ENCODE measurements around the gene PSMB7.
"Not testable (repeated sequence)": the region's sequence is repeated elsewhere in the genome, so short reads cannot be mapped to it uniquely, and the experiment has no call there.

The PSMB7 gene

DNA sequence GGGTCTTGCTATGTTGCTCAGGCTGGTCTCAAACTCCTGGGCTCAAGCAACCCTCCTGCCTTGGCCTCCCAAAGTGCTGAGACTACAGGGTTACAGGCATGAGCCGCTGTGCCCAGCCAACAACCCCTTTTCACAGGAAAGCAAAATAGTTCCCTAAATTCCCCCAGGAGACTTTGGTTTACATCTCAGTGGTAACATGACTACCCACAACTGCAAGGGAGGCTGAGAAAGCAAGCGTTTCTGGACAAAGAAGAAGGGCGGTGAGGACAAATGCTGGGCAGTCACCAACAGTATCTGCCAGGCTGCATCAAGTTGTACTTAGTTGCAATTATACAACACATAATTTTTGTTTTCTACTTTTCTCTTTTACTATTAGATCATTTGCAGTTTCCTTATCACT lies 27.6 kb upstream of the PSMB7 start:
- DNase-seq = no peak

DNA sequence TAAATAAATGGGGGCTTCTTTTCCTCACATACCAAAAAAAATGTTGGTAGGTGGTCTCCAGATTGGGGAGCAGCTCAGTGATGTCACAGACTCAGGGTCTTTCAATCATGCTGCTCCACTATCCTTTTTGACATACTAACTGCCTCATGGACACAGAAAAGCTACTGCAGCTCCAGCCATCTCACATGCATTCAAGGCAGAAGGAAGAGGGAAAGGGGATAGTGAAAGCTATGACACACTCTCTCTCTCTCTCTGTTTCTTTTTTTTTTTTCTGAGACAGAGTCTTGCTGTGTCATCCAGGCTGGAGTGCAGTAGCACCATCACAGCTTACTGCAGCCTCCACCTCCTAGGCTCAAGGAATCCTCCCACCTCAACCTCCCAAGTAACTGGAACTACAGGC lies 27.1 kb upstream of the PSMB7 start:
- no peak for DNase-seq

DNA sequence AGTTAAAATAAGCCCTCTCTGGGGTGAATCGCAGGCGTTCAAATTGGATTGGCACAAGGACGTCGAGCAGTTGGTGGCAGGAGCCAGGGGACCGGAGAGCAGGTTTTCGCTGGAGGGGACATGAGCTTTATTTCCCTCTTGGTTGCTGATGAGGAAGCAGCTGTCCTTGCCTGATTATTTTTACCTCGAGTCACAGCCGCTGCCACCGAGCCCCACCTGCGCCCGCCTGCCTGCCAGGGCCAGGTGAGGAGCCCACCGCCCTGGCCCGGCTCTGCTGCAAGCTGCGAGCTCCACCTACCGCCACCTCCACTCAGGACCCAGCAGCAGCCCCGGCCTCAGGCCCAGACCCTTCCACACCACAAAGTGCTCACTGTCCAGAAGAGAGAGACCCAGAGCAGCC lies 26.0 kb upstream of the PSMB7 start:
- no peak for DNase-seq

DNA sequence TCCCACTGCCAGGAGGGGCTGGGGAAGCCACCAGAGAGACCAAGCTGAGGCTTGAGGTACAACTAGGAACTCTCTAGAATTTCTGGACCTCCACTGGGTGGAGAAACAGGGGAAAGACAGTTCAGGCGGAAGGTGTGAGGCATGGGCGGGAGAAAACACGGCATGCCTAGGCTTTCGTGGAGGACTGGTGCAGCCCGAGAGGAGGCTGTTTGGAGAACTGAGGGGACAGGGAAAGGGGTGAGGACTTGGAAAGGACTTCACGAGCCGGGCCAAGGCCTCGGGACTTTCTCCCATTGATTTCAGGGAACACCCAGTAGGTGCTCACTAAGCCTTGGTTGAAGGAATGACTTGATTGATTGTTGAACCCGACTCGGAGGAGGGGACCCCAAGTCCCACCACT lies 25.5 kb upstream of the PSMB7 start:
- DNase-seq = no peak

DNA sequence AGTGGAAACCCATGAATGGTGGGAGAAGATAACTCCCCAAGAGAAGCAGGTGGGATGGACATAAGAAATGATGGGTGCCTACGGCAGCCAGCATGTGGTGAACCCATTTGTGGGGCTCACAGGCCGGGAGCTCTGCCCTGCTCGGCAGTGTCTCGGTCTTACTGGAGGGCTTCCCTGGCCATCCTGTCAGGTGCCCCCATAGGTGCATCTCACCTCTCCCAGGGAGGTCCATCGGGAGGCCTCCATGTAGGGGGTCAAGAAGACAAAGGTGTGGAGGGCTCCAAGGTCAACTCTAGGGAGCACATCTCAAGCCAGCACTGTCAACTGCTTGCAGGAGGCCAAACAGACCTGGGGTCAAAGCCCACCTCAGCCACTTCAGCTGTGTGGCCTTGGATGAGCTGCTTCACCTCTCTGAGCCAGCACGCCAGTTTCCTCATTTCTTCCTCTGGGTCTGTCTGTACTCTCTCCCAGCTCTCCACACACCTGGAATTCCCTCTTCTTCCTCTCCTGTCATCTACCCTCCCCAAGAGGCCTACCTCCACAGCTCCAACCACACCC lies 24.5 kb upstream of the PSMB7 start:
- DNase-seq = no peak

DNA sequence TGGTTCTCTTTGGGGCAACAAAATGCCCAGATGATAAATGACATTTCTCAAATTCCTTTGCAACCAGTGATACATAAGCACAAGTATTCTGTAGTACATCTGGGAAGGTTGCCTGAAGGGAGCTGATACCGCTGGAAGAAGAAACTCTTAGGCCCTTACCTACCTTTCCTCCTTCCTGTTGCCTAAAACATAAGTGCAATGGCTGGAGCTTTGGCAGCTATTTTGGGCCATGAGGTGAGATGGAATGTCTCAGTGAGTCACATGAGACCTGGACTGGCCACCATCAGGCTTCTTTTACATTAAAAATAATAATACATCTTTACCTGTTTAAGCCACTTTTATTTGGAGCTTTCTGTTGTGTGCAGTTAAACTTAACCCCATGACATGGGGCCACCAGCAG lies 23.8 kb upstream of the PSMB7 start:
- no peak for DNase-seq

DNA sequence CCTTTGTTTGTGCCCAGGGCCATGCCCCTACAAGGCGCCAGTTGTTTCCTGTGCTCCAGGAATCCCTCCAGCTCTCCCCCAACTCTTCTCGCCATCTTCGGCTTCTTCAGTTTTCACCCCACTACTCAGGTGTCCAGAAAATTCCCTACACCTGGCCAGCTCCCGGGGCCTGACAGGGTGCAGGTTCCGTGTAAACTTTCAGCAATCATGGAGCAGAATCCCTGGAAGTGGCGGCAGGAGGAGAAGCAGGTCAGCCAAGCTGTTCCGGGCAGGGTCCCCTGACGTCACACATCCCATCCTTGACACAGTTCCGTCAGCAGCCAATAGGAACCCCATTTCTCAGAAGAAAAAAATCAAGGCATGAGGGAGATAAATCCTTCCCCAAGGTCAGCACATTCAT lies 22.8 kb upstream of the PSMB7 start:
- DNase-seq = no peak

DNA sequence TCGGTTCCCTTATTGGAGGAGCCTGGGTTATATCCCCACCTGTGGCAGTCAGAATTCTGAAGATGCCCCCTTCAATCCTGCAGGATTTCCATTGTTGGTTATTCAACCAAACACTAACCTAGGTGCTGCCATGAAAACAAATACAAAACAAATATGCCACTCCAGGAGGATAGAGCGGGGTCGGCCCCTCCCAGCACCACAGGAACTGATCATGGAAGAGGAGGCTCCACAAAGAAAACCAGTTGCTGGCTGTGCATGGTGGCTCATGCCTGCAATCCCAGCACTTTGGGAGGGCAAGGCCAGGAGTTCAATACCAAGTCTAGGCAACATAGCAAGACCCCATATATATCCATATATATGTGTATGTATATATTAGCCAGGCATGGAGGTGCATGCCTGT lies 21.8 kb upstream of the PSMB7 start:
- DNase-seq = no peak

DNA sequence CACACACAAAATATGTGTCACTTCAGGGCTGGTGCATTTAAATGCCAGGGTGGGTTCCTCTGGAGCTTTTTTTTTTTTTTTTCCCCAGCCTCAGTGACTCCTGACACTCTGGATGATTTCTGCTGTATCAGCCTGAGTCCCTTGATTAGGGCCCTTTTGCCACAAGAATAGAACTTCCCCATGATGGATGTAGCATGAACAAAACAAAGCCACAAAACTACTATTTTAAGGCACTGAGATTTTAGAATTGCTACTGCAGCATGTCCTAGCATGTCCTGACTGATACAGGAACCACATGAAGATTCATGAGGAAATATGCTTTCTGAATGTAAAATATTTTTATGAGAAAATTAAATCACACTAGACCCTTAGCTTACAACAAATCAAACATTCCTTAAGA lies 21.1 kb upstream of the PSMB7 start:
- DNase-seq = no peak

DNA sequence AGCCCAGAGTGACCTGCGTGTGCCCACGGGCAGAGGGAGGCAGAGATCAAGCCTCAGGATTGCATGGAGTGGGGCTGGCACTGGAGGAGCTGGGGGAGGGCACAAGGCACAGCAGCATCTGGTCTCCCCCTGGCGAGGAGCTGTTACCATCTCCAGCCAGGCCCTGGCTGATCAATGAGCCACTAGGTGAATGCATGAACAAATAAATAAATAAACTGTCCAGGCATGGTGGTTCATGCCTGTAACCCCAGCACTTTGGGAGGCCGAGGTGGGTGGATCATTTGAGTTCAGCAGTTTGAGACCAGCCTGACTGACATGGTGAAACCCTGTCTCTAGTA lies 14.3 kb upstream of the PSMB7 start:
- no peak for DNase-seq

DNA sequence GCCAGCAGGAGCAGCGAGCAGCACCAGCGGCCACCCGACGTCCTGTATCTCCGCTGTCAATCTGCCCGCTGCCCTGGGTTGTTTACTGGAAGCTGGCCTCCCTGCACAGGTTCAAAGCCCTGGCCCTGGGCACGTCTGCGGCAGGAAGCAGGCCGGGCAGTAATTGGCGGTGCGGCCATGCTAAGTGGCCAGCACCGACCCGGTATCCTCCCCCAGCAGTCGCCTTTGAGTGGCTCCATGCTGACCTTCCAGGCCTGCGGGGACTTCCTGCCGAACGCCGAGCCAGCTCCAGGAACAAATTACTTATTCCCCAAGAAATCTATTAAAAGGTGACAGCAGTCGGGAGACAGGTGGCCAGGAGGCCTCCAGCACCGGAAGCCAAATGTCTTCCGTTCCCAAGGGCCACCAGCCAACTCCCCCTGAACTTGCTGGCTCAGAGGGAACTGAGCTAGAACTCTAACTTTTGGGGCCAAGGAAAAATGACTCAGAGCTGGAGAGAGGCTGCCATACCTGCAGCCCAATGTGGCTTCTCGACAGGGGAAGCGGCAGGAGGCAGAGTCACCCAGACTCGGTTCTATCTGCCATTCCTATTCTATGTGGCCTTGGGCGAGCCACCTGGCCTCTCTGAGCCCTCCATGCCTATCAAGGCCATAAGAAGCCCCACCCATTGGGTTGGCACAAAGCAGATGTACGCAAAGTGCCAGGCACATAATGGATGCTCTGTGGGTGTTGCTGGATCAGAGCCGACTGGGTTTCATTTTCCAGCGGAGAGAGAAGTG lies 13.7 kb upstream of the PSMB7 start:
- no peak for DNase-seq

DNA sequence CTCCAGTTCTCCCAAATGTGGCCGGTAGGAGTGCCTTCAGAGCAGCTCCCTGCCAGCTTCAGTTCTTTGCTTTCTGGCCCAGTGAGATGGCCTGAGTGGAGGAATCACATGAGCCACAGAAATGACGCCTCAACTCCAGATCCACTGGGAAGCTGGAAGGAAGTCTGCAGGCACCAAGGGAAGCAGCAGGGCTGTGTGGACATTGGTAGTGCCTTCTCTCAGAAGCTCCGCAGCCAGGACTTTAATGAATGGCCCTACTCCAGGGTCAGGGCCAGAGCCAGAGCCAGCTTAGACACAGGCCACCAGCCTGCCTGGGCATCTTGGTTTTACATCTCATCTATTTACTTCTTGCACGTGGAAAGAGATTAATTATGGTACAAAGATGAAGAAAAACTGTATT lies 12.0 kb upstream of the PSMB7 start:
- no peak for DNase-seq

DNA sequence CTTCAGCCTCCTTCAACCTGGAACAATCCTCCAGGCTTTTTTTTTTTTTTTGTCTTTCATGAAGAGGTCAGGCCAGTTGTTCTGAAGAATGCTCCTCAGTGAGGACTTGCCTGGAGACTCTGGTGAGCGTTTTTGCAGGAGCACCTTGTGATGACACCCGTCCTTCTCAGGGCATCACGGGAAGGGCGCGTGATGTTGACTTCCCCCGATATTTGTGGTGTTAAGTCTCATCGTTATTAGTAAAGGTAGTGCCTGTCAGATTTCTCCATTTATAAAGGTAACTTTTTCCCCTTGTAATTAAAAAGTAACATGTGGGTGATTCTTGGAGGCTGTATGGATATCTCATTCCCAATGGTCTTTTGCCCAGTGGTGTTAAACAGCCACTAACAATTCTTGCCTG lies 11.1 kb upstream of the PSMB7 start:
- no peak for DNase-seq

DNA sequence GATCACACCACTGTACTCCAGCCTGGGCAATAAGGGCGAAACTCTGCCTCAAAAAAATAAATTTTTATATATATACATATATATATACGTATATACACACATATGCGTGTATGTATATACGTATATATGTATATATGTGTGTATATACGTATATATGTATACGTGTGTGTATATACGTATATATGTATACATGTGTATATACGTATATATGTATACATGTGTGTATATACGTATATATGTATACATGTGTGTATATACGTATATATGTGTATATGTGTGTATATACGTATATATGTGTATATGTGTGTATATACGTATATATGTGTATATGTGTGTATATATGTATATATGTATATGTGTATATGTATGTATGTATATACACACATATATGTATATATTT lies 10.5 kb upstream of the PSMB7 start:
- DNase-seq = not testable (repeated sequence)

DNA sequence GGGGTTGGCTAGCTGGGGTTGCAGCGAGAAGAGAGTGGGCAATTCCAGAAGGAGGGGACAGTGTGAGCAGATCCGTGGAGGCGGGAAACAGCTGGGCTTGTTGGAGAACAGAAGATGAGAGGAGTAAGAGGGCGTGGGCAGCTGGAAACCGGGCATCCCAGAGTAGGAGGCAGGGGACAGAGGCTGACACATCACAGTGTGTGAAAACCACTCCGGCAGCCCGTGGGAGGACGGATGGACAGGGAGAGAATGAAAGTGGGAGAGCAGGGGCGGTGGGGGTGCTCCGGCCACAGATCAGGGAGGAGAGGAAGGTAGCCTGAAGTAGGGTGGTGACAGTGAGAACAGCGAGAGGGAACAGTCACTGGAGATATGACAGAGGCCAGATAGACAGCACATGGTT lies 8.3 kb upstream of the PSMB7 start:
- DNase-seq = no peak

DNA sequence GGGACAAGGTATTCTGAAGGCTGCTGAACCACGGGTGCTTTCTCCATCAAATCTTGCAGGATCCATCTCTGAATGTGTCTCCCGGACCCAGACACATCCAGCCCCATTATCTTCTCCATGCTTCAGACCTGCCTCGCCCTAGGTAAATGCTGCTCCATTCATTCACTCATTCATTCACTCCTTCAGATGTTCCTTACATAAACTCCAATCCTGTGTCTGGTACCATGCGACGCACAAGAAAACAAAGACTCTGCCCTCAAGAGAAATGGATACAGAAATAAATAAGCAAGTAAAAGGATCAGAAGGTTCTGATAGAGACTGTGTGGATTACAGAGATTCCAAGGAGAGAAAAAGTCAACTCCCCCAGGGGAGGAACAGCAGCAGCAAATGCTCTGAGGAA lies 7.9 kb upstream of the PSMB7 start:
- no peak for DNase-seq

DNA sequence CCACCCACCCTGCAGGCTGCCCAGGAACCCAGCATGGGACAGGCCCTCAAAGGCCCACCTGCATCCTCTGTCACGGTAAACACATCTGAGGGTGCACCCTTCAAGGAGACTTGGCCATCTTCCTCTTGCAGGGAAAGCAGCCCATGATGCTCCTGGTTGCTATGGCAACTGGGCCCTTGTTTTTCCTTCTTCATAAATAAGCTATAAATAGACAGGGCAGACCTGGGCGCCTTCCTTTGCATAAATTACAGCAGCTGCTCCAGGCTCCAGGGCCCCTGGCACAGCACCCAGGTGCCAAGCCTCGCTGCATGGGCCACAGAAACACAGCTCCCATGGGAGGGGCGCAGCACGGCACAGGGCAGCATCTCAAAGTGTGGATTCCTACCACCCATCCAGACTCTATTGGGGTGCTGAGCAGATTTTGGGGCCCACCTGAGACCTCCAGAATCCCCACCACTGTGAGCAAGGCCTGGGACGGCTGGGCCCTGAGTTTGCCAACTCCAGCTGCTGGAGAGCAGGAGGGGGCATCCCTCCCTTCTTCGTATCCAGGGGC lies 5.8 kb upstream of the PSMB7 start:
- DNase-seq = no peak

DNA sequence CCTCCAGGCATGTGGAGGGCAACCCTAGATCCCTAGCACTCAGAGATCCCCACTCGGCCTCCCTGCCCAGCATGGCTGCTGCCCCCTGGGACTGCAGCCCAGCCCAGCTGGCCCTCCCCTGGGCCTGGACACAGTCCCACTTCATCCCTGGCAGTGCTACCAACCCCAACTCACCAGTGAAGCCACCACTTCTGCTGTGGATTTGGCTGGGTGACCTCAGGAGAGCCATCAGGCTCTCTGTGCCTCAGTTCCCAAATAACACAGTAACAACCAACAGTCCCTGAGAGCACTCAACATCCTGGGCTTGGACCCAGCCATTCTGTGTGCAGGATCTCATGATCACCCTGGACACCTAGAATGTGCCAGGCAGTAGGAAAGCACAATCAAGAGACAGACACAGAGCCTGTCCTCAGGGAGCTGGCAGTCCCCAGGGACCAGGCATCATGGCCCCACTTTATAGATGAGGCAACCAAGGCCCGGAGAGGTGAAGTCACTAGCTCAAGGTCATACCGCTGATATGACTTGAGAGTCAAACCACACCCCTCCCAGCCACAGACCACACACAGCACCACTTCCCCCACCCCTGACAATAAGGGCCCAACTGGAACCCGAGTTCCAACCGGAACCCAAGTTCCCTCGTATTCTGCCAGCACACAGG lies 4.7 kb upstream of the PSMB7 start:
- DNase-seq = no peak

DNA sequence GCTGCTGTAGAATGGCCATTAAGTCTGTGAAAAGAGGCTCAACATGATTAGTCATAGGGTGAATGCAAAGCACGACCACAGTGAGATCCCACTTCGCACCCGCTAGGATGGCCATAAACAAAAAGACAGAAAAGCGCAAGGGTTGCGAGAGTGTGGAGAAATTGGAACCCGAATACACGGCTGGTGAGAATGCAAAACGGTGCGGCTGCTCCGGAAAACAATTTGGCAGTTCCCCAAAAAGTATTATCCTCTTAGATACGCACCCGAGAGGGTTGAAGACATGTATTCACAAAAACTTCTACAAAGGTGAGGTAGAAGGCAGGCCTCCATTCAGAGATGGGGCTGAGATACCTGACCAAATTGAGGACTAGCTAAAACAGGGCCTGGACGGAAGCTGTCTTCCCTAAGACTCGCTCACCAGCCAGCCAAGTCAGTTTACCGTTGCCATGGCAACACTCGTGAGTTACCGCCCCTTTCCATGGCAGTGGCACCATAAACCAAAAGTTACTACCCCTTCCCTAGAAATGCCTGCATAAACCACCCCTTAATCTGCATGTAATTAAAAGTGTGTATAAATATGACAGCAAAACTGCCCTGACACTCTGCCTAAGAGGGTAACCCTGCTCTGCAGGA lies 726 bp upstream of the PSMB7 start:
- DNase-seq = no peak

DNA sequence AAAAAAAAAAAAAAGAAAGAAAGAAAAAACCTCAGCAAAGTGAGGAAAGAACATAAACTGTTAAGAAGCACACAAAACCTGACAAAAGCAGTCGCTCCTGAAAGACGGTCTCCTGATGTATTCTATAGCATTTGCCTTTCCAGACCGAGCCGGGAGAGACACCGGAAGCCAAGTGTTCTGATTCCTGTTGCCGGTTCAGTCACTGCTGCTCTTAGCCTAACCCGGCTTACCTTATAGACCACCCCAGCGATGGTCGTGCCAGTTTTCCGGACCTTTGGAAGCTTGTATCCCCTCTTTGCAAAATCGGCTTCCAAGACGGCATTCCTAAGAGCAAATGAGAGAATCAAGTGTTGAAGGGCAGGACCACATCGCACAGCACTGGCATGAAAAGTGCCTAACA lies 630 bp downstream of the PSMB7 start:
- no peak for DNase-seq

DNA sequence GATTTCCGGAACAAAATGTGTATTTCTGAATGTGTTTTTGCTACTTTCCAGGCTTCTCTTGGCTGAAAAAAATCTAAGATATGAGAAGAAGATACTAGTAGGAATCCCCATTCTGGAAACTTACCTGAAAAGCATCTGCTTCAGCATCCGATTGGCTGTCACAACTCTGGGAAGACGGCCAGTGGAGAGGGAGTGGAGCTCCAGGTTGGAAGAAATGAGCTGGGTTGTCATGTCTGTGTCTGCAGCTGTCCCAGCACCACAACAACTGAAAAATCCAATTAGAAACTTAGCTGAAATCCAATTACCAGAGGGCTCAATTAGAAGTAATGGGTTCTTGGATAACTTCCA lies 3.0 kb downstream of the PSMB7 start:
- no peak for DNase-seq

DNA sequence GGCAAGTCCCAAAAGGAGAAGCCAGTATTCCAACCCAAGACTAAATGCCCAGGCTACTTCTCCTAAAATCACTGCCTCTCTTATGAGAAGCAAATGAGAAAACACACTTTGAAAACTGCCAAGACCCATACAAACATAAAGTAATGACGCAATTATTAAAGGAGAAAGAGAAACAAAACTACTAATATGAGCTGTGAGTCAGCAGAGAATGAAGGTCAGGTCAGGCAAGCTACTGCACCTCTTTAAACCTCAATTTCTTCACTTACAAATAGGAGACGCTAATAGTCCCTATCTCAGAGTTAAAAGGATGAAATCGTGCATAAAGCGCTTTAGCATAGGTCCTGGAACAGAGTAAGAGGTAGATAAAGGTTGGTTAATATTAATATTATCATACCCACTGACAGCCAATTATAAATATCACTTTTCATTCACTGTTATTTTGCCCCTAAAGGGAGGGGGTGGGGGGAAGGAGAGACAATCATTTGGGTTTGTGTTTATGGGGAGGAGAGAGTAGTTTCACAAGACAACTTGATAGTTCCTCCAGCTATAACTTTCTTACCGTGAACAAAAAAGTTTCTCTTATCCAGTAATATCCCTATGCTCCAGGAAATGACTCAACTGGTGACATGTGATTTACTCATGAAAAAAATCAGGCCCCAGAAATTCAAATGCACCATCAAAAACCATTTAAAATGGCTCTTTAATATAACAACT lies 3.6 kb downstream of the PSMB7 start:
- no peak for DNase-seq

DNA sequence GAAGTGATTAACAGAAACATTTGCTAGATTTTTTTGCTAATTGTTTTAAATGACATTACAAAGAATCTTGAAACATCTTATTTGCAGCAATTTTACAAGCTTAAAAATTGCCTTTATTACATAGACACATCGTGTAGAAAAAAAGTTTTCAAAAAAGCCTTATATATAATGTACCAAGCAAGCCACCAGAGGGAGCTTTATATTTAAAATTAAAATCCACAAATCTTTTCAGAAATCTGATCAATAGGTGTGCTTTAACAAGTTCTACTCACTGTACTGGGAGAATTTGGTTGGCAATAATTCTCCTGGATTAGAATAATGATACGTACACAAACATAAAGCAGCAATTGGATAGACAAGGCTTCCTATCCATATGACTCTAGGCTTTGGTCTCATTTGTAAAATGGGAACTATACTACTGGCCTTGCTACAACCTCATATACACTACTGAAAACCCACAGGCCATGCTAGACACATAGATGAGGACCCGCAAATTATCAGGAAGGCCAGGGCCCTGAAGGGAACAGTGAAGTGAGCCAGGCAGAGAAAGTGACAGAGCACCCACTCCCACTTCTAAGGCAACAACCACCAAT lies 4.8 kb downstream of the PSMB7 start:
- no peak for DNase-seq
